Parathyroid adenoma (tissue), 2 donors: ENCODE results near the gene ANKS4B.
"Not testable (repeated sequence)": the region's sequence is repeated elsewhere in the genome, so short reads cannot be mapped to it uniquely, and the experiment has no call there.

Experiments
- H2AFZ ChIP-seq: fragments of 300-600 bp; sonication (generic); one replicate; pipeline ENCODE4 v1.7.0; 2017; ENCODE audit warnings: antibody characterized with exemption, mild to moderate bottlenecking
- H3K27ac ChIP-seq: fragments of 300-600 bp; sonication (generic); one replicate; pipeline ENCODE4 v1.7.0; 2017
- H3K27me3 ChIP-seq: fragments of 300-600 bp; sonication (generic); one replicate; pipeline ENCODE4 v1.7.0; 2017; ENCODE audit warnings: low read length; ENCODE audit not compliant: control insufficient read depth, insufficient read depth
- H3K36me3 ChIP-seq: fragments of 300-600 bp; sonication (generic); one replicate; pipeline ENCODE4 v1.7.0; 2017; ENCODE audit warnings: low read length; ENCODE audit not compliant: control insufficient read depth, insufficient read depth
- H3K4me1 ChIP-seq: fragments of 300-600 bp; sonication (generic); one replicate; pipeline ENCODE4 v1.7.0; 2017; ENCODE audit warnings: control low read depth
- H3K4me2 ChIP-seq: fragments of 300-600 bp; sonication (generic); one replicate; pipeline ENCODE4 v1.7.0; 2017; ENCODE audit warnings: low read length
- H3K4me3 ChIP-seq: fragments of 300-600 bp; sonication (generic); one replicate; pipeline ENCODE4 v1.7.0; 2017; ENCODE audit warnings: low read depth, low read length
- H3K79me2 ChIP-seq: fragments of 300-600 bp; sonication (generic); one replicate; pipeline ENCODE4 v1.7.0; 2017; ENCODE audit warnings: control low read depth
- H3K9ac ChIP-seq: fragments of 300-600 bp; sonication (generic); one replicate; pipeline ENCODE4 v1.7.0; 2017; ENCODE audit warnings: mild to moderate bottlenecking
- H3K9me3 ChIP-seq: fragments of 300-600 bp; sonication (generic); one replicate; pipeline ENCODE4 v1.7.0; 2017; ENCODE audit warnings: low read length; ENCODE audit not compliant: control insufficient read depth
- TF ChIP-seq, protein P1 (sequence below): fragments of 300-600 bp; sonication (generic); IDR thresholded peaks from one replicate; pipeline ENCODE4 v1.7.0; 2017; ENCODE audit warnings: antibody characterized with exemption, mild to moderate bottlenecking
- donor health status: primary hyperparathyroidism.

ANKS4B gene

DNA sequence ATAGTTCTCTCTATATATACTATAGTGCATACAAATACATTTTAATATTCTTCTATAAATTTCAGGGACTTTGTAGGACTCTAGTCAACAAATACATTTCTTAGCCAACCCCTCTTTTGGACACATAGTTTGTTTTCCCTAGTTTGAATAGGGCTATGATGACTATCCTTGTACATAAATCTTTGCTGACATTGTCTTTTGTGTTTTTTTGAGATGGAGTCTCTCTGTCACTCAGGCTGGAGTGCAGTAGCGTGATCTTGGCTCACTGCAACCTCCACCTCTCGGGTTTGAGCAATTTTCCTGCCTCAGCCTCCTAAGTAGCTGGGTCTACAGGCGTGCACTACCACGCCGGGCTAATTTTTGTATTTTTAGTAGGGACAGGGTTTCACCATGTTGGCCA is 3.3 kb downstream of the ANKS4B start:
- no peak overlapping the region for H3K27ac ChIP-seq
- no peak overlapping the region for H3K4me3 ChIP-seq
- H3K9me3 ChIP-seq = no peaks in the 10 kb centered on the region
- H3K36me3 ChIP-seq = no peaks in the 10 kb centered on the region
- H3K4me1 ChIP-seq = no peaks in the 10 kb centered on the region
- TF ChIP-seq, protein P1, sequence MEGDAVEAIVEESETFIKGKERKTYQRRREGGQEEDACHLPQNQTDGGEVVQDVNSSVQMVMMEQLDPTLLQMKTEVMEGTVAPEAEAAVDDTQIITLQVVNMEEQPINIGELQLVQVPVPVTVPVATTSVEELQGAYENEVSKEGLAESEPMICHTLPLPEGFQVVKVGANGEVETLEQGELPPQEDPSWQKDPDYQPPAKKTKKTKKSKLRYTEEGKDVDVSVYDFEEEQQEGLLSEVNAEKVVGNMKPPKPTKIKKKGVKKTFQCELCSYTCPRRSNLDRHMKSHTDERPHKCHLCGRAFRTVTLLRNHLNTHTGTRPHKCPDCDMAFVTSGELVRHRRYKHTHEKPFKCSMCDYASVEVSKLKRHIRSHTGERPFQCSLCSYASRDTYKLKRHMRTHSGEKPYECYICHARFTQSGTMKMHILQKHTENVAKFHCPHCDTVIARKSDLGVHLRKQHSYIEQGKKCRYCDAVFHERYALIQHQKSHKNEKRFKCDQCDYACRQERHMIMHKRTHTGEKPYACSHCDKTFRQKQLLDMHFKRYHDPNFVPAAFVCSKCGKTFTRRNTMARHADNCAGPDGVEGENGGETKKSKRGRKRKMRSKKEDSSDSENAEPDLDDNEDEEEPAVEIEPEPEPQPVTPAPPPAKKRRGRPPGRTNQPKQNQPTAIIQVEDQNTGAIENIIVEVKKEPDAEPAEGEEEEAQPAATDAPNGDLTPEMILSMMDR = no peak
- no peak overlapping the region for H3K4me2 ChIP-seq
- H3K27me3 ChIP-seq = no peaks in the 10 kb centered on the region
- H2AFZ ChIP-seq = no peak overlapping the region
- no peaks in the 10 kb centered on the region for H3K79me2 ChIP-seq
- H3K9ac ChIP-seq = no peak overlapping the region

DNA sequence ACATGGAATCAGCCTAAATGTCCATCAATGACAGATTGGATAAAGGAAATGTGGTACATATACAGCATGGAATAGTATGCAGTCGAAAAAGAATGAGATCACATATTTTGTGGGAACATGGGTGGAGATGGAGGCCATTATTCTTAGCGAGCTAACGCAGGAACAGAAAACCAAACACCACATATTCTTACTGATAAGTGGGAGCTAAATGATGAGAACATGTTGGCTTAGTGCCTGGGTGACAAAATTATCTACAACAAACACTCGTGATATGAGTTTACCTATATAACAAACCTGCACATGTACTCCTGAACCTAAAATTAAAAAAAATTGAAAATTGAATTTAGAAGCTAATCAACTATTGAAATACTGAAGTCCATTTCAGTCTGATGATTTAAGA is 6.1 kb downstream of the ANKS4B start:
- Histone ChIP-seq H3K36me3 (no peaks in the 10 kb centered on the region), H3K79me2 (no peaks in the 10 kb centered on the region), H3K9ac (no peak overlapping the region), H2AFZ (no peak overlapping the region), H3K27me3 (no peaks in the 10 kb centered on the region), H3K9me3 (no peaks in the 10 kb centered on the region), H3K27ac (no peak overlapping the region), H3K4me2 (no peak overlapping the region), H3K4me3 (no peak overlapping the region), H3K4me1 (no peaks in the 10 kb centered on the region)
- TF ChIP-seq, protein P1 = no peak

- TF ChIP-seq, protein P1 = no peak
- H3K36me3 ChIP-seq = no peaks in the 10 kb centered on the region
- H3K4me3 ChIP-seq = no peak overlapping the region
- no peaks in the 10 kb centered on the region for H3K9me3 ChIP-seq
- no peaks in the 10 kb centered on the region for H3K27me3 ChIP-seq
- H3K27ac ChIP-seq = no peak overlapping the region
- no peak overlapping the region for H2AFZ ChIP-seq
- no peak overlapping the region for H3K9ac ChIP-seq
- no peak overlapping the region for H3K4me2 ChIP-seq
- no peaks in the 10 kb centered on the region for H3K4me1 ChIP-seq
- H3K79me2 ChIP-seq = no peaks in the 10 kb centered on the region
Measured at GRCh38 chr16:21242756-21243155, 9.3 kb downstream of the ANKS4B start.

GRCh38 chr16:21244518-21245215 is 11.2 kb downstream of the ANKS4B start:
- Histone ChIP-seq H3K9ac (no peak overlapping the region), H2AFZ (no peak overlapping the region), H3K4me3 (no peak overlapping the region), H3K79me2 (no peaks in the 10 kb centered on the region), H3K36me3 (no peaks in the 10 kb centered on the region), H3K27ac (no peak overlapping the region), H3K4me1 (no peaks in the 10 kb centered on the region), H3K4me2 (no peak overlapping the region), H3K9me3 (no peaks in the 10 kb centered on the region), H3K27me3 (no peaks in the 10 kb centered on the region)
- TF ChIP-seq, protein P1 = no peak

DNA sequence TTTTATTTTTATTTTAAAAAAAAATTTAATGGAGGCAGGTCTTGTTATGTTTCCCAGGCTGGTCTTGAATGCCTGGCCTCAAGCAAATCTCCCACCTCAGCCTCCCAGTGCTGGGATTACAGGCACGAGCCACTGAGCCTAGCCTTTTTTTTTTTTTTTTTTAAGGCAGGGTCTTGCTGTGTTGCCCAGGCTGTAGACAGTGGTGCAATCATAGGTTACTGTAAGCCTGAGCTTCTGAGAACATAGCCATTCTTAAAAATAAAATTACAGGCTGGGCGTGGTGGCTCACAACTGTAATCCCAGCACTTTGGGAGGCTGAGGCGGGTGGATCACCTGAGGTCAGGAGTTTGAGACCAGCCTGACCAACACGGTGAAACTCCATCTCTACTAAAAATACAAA is 14.7 kb downstream of the ANKS4B start:
- not testable (repeated sequence) for H2AFZ ChIP-seq, H3K79me2 ChIP-seq, H3K9ac ChIP-seq, H3K4me2 ChIP-seq, H3K4me1 ChIP-seq, H3K9me3 ChIP-seq, H3K27ac ChIP-seq, H3K36me3 ChIP-seq, H3K4me3 ChIP-seq, H3K27me3 ChIP-seq
